Hematopoietic multipotent progenitor cell treated with erythropoietin and hydrocortisone succinate and interleukin-3 and kit ligand, for 6 days (in vitro differentiated cells): Measurements from ENCODE around the gene ASTN2.

Experiments
- DNase-seq: peaks from one replicate; pipeline ENCODE4 v3.0.0-alpha.2; 2015

The ASTN2 gene

GRCh38 chr9:117156771-117157535 lies 257.9 kb downstream of the ASTN2 start:
- no peak for DNase-seq

- no peak for DNase-seq
Observed at GRCh38 chr9:117156144-117156688, 258.6 kb downstream of the ASTN2 start.

GRCh38 chr9:117153021-117153420 lies 261.8 kb downstream of the ASTN2 start:
- DNase-seq: no peak

GRCh38 chr9:117151716-117152115 lies 263.1 kb downstream of the ASTN2 start:
- no peak for DNase-seq

- no peak for DNase-seq
Observed at GRCh38 chr9:117149996-117150395, 264.9 kb downstream of the ASTN2 start.

GRCh38 chr9:117145811-117146490 lies 268.9 kb downstream of the ASTN2 start:
- no peak for DNase-seq

- DNase-seq: no peak
Observed at GRCh38 chr9:117145081-117145480, 269.8 kb downstream of the ASTN2 start.

GRCh38 chr9:117138231-117138630 lies 276.6 kb downstream of the ASTN2 start:
- DNase-seq: no peak

- DNase-seq: no peak
Observed at GRCh38 chr9:117136461-117136860, 278.4 kb downstream of the ASTN2 start.

- DNase-seq: no peak
Observed at GRCh38 chr9:117135501-117136098, 279.3 kb downstream of the ASTN2 start.

GRCh38 chr9:117134826-117135500 lies 279.9 kb downstream of the ASTN2 start:
- no peak for DNase-seq

- DNase-seq: no peak
Observed at GRCh38 chr9:117126871-117127270, 288.0 kb downstream of the ASTN2 start.

- DNase-seq: no peak
Observed at GRCh38 chr9:117125531-117125930, 289.3 kb downstream of the ASTN2 start.

GRCh38 chr9:117123729-117124128 lies 291.1 kb downstream of the ASTN2 start:
- DNase-seq: no peak

- DNase-seq: no peak
Observed at GRCh38 chr9:117122953-117123352, 291.9 kb downstream of the ASTN2 start.

- no peak for DNase-seq
Observed at GRCh38 chr9:117122102-117122501, 292.8 kb downstream of the ASTN2 start.

GRCh38 chr9:117121316-117121715 lies 293.5 kb downstream of the ASTN2 start:
- no peak for DNase-seq

- DNase-seq: no peak
Observed at GRCh38 chr9:117120061-117120460, 294.8 kb downstream of the ASTN2 start.

GRCh38 chr9:117116084-117116483 lies 298.8 kb downstream of the ASTN2 start:
- no peak for DNase-seq

- DNase-seq: no peak
Observed at GRCh38 chr9:117114768-117115167, 300.1 kb downstream of the ASTN2 start.

- DNase-seq: peak; percentile 25
Observed at GRCh38 chr9:117104716-117105495, 310.0 kb downstream of the ASTN2 start.

GRCh38 chr9:117104206-117104605 lies 310.7 kb downstream of the ASTN2 start:
- DNase-seq: no peak
